ENCODE results near the gene PPIG.

GRCh38 chr2:169546756-169547155, 37.4 kb upstream of the PPIG start:
- TF ChIP-seq, protein P1, sequence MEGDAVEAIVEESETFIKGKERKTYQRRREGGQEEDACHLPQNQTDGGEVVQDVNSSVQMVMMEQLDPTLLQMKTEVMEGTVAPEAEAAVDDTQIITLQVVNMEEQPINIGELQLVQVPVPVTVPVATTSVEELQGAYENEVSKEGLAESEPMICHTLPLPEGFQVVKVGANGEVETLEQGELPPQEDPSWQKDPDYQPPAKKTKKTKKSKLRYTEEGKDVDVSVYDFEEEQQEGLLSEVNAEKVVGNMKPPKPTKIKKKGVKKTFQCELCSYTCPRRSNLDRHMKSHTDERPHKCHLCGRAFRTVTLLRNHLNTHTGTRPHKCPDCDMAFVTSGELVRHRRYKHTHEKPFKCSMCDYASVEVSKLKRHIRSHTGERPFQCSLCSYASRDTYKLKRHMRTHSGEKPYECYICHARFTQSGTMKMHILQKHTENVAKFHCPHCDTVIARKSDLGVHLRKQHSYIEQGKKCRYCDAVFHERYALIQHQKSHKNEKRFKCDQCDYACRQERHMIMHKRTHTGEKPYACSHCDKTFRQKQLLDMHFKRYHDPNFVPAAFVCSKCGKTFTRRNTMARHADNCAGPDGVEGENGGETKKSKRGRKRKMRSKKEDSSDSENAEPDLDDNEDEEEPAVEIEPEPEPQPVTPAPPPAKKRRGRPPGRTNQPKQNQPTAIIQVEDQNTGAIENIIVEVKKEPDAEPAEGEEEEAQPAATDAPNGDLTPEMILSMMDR (conservative IDR thresholded peaks at IDR 0.05 in 1 of 2, IDR thresholded peaks at IDR 0.05 in 1 of 2; ENCODE audit: extremely low read depth in 1 of 2, insufficient read depth in 1 of 2, low read depth in 1 of 2, low read length in 2 of 2): no peak
- TF ChIP-seq EZH2 (IDR thresholded peaks at IDR 0.05; ENCODE audit: borderline replicate concordance, low read length): no peak

Data from mammary epithelial cell (primary cell).